Urinary bladder (tissue), 4 donors: Measurements from ENCODE around the gene CD59. TPM values are rescaled to one million over a fixed set of nuclear protein-coding genes. Genes with fewer than 3 reads are reported as not detected.
"Not testable (repeated sequence)": the region's sequence is repeated elsewhere in the genome, so short reads cannot be mapped to it uniquely, and the experiment has no call there.

Experiments
- DNase-seq: peaks from one replicate; pipeline ENCODE4 v3.0.0-alpha.2; 2015; ENCODE audit errors: extremely low spot score
- H3K27ac ChIP-seq: one replicate; pipeline ENCODE4 v1.5.1; 2013; ENCODE audit warnings: low read depth, mild to moderate bottlenecking, moderate library complexity
- H3K36me3 ChIP-seq: one replicate; pipeline ENCODE4 v1.6.1; 2013; ENCODE audit warnings: mild to moderate bottlenecking, moderate library complexity; ENCODE audit not compliant: insufficient read depth
- H3K4me1 ChIP-seq: one replicate; pipeline ENCODE4 v1.6.1; 2013; ENCODE audit warnings: mild to moderate bottlenecking, moderate library complexity; ENCODE audit not compliant: insufficient read depth
- H3K4me3 ChIP-seq: one replicate; pipeline ENCODE4 v1.5.1; 2013; ENCODE audit warnings: low read depth, low read length
- WGBS: extraction: QIAGEN DNeasy Blood & Tissue Kit; methylation state at CpG from one replicate; pipeline ENCODE4 v1.1.7; 2013; 5-methylcytosine and 5-hydroxymethylcytosine counted together
- polyA plus RNA-seq: library from polyadenylated mRNA; stranded (reverse); fragments of 200-250 nt; gene quantifications from one replicate; pipeline ENCODE4 v1.2.3, GENCODE V29; 2013
- total RNA-seq: library from RNA; depleted of rRNA; stranded (reverse); fragments of >200 nt; gene quantifications from one replicate; pipeline ENCODE4 v1.2.3, GENCODE V29; 2014
- donor health status: healthy with polysubstance abuse.
- donor health status: healthy.

CD59 gene
- total and polyA plus RNA-seq, 2 donors, result 143 to 464 TPM

DNA sequence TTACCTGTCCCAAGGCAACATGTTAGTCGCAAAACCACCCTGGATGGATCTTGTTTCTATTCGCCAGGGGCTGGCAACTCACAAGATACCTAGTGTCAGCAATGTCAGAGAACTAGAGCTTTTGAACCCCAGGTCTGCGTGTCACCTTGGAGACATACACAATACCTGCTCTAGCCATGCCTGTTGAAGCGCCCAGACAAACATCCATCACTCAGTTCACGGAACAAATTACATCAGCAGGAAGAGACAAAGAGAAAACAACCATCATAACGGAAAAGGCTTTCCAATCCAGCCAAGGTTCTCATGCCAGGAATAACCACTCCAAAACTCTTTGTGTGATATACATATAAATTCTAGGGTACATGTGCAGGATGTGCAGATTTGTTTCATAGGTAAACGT lies 2.2 kb downstream of the CD59 start:
- Histone ChIP-seq H3K36me3 (no peaks in the 10 kb centered on the region), H3K4me3 (peak overlapping the region; percentile 89), H3K4me1 (no peaks in the 10 kb centered on the region), H3K27ac (no peak overlapping the region)
- DNase-seq, result no peak
- 70% methylated on average over 7 of the region's 7 CpGs for WGBS

DNA sequence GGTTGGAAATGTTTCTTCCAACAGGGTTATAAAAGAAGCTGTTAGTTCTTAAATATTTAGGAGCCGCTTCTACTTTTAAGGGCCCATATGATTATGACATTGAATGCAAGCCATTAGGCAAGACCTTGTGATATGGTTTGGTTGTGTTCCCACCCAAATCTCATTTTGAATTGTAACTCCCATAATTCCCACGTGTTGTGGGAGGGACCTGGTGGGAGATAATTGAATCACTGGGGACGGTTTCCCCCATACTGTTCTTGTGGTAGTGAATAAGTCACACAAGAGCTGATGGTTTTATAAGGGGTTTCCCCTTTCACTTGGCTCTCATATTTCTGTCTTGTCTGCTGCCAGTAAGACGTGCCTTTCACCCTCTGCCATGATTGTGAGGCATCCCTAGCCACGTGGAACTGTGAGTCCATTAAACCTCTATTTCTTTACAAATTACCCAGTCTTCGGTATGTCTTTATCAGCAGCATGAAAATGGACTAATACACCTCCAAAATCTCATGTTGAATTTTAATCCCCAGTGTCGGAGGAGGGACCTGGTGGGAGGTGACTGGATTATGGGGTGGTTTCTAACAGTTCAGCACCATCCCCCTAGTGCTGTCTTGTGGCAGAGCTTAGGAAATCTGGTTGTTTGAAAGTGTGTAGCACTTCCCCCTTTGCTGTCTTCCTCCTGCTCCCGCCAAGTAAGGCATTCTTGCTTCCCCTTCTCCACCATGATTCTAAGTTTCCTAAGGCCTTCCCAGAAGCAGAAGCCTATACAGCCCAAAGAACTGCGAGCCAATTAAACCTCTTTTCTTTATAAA lies 4.3 kb downstream of the CD59 start:
- no peak overlapping the region for H3K4me3 ChIP-seq
- no peaks in the 10 kb centered on the region for H3K36me3 ChIP-seq
- no peak overlapping the region for H3K27ac ChIP-seq
- DNase-seq, result no peak
- WGBS, result 70% methylated on average over 9 of the region's 9 CpGs
- no peaks in the 10 kb centered on the region for H3K4me1 ChIP-seq

DNA sequence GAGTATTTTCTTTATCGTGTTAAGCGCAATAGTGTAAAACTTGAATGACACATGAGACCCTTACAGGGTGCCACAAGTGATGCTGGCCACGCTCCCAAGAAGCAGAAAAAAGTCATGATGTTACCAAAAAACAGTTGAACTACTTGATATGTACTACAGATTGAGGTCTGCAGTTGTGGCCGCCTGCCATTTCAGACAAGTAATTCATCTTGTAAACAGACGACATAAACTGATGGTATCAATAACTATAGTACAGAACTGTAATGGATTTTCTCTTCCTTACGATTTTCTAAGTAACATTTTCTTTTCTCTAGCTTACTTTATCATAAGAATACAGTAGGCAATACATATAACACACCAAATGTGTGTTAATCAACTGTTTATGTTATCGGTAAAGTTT lies 5.5 kb downstream of the CD59 start:
- DNase-seq, result no peak
- Histone ChIP-seq H3K4me3 (no peak overlapping the region), H3K36me3 (no peaks in the 10 kb centered on the region), H3K4me1 (no peaks in the 10 kb centered on the region), H3K27ac (no peak overlapping the region)
- WGBS, result 72% methylated on average over 7 of the region's 7 CpGs

DNA sequence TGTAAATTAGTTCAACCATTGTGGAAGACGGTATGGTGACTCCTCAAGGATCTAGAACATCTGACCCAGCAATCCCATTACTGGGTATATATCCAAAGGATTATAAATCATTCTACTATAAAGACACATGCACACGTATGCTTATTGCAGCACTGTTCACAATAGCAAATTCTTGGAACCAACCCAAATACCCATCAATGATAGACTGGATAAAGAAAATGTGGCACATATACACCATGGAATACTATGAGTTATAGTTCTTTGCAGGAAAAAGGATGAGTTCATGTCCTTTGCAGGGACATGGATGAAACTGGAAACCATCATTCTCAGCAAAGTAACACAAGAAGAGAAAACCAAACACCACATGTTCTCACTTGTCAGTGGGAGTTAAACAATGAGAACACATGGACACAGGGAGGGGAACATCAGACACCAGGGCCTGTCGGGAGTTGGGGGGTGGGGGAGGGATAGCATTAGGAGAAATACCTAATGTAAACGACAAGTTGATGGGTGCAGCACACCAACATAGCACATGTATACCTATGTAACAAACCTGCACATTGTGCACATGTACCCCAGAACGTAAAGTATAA lies 7.1 kb downstream of the CD59 start:
- H3K36me3 ChIP-seq, H3K4me3 ChIP-seq, H3K27ac ChIP-seq, DNase-seq, H3K4me1 ChIP-seq: not testable (repeated sequence)
- 65% methylated on average over 5 of the region's 5 CpGs for WGBS

DNA sequence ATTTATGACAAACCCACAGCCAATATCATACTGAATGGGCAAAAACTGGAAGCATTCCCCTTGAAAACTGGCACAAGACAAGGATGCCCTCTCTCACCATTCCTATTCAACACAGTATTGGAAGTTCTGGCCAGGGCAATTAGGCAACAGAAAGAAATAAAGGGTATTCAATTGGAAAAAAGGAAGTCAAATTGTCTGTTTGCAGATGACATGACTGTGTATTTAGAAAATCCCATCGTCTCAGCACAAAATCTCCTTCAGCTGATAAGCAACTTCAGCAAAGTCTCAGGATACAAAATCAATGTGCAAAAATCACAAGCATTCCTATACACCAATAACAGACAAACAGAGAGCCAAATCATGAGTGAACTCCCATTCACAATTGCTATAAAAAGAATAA lies 8.7 kb downstream of the CD59 start:
- not testable (repeated sequence) for H3K4me1 ChIP-seq
- WGBS, result 28% methylated on average over 1 of the region's 1 CpG

DNA sequence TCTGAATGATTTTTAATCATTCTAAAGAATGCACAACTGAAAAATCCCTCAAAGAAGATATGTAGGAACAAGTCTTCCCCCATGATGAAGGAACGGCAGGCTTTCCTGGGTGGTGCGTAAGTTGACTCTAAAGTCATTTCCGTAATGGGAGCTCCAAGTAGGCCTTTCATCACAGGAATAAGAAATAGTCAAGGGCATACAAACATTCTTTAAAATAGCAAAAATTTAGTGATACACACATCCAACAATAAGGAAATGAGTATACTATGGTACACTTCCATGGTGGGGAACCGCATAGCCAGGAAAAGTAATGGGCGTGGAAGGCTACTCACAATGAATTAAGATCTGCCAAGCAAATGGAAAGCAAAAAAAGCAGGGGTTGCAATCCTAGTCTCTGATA lies 10.7 kb downstream of the CD59 start:
- Histone ChIP-seq H3K36me3 (no peaks in the 10 kb centered on the region), H3K4me1 (peaks cover 6% of the 10 kb centered on the region), H3K27ac (no peak overlapping the region), H3K4me3 (no peak overlapping the region)
- no peak for DNase-seq
- 83% methylated on average over 5 of the region's 5 CpGs for WGBS

More for the DNA sequence above, 8.7 kb downstream of the CD59 start:
- H3K4me3 ChIP-seq, H3K27ac ChIP-seq, H3K36me3 ChIP-seq, DNase-seq: not testable (repeated sequence)

DNA sequence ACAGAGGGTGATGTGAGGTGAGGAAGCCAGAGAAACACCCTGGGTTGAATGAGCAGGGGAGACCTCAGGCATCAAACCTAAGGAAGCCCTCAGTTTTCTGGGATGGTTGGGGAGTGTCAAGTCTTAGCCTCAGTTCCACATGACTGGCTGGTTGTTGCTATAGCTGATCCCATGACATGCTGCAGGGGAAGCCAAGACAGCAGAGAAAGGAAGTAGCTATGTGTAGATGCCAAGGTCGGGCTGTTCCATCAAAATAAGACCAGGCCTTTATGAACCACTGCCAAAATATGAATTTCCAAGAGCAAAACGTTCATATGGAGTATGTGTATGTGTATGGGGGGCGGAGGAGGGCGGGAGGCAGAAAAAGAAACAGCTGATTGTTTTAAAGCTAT lies 11.6 kb downstream of the CD59 start:
- DNase-seq, result no peak
- H3K27ac ChIP-seq, result peak overlapping the region; percentile 11
- WGBS, result 43% methylated on average over 4 of the region's 4 CpGs
- H3K4me1 ChIP-seq, result peaks cover 6% of the 10 kb centered on the region
- H3K4me3 ChIP-seq, result no peak overlapping the region
- H3K36me3 ChIP-seq, result no peaks in the 10 kb centered on the region

DNA sequence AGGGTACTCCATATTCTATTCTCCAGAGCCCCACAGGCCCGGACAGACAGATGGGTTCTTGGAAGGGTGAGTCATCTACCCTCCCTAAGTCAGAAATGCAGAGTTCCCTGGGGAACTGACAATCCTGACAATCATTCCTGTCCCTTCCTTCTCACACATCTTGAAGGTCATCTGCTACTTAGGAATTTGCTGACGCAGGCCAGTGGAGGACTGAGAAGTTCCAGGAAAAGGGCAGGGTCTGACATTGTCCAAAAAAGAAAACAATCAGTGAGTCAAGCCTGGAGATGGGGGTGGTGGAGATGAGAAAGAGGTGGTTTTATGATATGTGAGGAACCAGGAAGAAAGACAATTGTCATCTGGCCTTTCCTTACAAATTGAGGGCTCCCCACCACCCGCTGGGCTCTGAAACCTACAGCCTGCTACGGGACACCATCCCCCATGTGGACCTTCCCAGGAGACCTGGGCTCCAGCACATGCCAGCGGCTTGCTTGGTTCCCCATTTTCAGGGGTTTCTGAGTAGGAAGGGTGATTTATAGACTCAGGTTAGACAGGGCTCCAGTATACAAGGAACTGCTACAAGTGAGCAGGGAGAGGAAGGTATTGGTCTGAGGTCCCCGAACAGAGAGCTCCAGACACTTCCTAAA lies 12.9 kb downstream of the CD59 start:
- 72% methylated on average over 6 of the region's 6 CpGs for WGBS
- Histone ChIP-seq H3K4me3 (no peak overlapping the region), H3K4me1 (peaks cover 6% of the 10 kb centered on the region), H3K27ac (peak overlapping the region; percentile 12), H3K36me3 (no peaks in the 10 kb centered on the region)
- DNase-seq, result no peak

DNA sequence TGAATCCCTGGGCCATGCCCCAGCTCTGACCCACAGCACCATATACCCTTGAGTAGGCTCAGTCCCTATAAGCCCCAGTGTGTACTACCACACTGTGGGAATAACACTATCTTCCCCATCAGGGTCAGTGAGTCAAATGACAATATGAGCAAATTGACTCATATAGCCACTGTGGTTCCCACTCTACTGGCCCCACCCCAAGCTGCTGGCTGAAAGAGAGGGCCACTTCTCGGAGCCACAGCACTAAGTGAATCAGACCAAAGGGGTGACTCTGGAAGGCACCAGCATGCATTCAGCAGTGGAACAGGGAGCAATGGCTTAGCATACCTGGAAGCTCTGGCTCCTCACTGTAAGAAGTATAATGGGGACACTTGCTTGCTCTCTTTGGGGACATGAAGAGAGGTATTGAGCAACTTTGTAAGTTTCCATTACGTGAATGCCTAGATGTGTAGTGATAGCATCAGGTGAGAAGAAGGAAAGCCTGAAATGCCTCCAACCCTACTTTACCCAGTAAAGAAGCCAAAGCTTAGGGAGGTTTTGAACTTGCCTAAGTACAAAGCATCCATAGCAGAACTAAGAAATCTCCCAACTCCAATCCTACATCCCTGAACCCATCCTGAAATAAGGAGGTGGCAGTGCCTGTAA lies 13.5 kb downstream of the CD59 start:
- Histone ChIP-seq H3K4me3 (no peak overlapping the region), H3K4me1 (peaks cover 6% of the 10 kb centered on the region), H3K27ac (peak overlapping the region; percentile 12), H3K36me3 (no peaks in the 10 kb centered on the region)
- no peak for DNase-seq
- WGBS, result 80% methylated on average over 2 of the region's 2 CpGs

DNA sequence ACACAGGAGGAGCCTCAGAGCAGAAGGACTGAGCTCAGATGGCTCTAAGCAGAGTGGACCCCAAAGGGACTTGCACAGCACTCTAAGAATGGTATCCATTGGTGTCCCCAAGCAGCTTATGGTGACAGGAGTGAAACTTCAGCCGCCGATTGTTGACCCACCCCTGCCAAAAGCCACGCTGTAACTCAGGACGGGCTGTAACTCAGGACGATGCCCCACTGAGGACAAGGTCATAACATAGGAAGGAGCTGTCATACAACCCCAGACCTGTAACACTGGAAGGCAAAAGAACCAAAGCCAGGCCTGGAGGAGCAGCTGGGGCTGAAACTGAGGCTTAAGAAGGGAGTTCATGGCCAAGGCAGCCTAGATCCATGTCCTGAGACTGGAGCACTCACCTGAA lies 14.2 kb downstream of the CD59 start:
- H3K4me3 ChIP-seq, result no peak overlapping the region
- peaks cover 6% of the 10 kb centered on the region for H3K4me1 ChIP-seq
- H3K27ac ChIP-seq, result no peak overlapping the region
- no peak for DNase-seq
- no peaks in the 10 kb centered on the region for H3K36me3 ChIP-seq
- 85% methylated on average over 5 of the region's 5 CpGs for WGBS

DNA sequence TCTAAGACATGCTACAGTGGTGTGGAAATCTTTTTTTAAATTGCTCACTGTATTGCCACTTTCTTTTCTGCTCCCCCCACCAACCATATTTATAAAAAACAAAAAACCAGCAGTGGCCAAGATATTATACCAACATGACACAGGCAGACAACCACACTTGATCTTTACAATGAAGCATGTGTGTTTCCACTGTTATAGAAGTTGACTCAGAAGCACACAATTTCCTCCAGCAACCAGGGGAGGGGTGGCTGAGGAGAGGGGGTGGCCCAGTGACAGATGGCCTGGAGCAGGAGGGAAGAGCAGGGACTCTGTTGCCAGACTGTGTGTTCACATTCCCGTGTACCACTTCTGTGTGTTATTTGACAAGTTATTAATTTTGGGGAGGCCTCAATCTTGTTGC lies 14.8 kb downstream of the CD59 start:
- Histone ChIP-seq H3K4me3 (no peak overlapping the region), H3K36me3 (no peaks in the 10 kb centered on the region), H3K4me1 (peaks cover 6% of the 10 kb centered on the region), H3K27ac (no peak overlapping the region)
- no peak for DNase-seq
- 15% methylated on average over 1 of the region's 1 CpG for WGBS

DNA sequence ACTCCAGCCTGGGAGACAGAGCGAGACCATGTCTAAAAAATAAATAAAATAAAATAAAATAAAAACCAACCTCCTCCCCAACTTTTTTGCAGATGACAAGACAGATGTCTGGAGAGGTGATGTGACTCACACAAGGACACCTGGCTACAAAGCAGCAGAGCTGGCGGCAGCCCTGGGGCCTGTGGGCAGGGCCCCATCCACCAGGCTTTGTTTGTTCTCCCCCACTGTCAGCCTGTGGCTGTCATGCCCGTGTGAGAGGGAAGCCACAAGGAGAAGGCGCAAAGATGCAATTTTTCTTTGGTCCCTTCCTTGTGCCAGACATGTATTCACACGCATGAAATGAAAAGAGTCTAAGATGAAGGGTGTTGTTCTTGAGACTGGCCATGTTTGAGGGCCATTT lies 16.6 kb downstream of the CD59 start:
- no peak for DNase-seq
- WGBS, result 86% methylated on average over 5 of the region's 5 CpGs
- Histone ChIP-seq H3K36me3 (no peaks in the 10 kb centered on the region), H3K4me1 (peaks cover 6% of the 10 kb centered on the region), H3K4me3 (no peak overlapping the region), H3K27ac (no peak overlapping the region)

DNA sequence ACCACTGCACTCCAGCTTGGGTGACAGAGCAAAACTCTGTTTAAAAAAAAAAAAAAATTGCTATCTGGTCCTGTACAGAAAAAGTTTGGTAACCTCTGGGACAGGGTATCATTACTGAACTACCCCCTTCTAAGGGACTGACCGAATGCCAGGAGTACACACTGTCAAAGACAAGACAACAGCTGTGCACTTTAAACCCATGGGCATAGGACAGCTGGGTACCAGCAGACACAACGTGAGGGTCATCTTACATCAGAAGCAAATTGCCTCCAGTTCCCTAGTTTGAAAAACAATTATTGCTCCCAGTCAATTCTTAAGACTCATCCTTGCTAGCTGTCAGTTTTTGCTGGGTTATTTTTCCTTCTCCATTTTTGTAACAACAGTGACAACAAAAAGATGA lies 17.8 kb downstream of the CD59 start:
- no peak for DNase-seq
- no peaks in the 10 kb centered on the region for H3K36me3 ChIP-seq
- no peak overlapping the region for H3K4me3 ChIP-seq
- H3K4me1 ChIP-seq, result peaks cover 5% of the 10 kb centered on the region
- 83% methylated on average over 2 of the region's 2 CpGs for WGBS
- H3K27ac ChIP-seq, result no peak overlapping the region

DNA sequence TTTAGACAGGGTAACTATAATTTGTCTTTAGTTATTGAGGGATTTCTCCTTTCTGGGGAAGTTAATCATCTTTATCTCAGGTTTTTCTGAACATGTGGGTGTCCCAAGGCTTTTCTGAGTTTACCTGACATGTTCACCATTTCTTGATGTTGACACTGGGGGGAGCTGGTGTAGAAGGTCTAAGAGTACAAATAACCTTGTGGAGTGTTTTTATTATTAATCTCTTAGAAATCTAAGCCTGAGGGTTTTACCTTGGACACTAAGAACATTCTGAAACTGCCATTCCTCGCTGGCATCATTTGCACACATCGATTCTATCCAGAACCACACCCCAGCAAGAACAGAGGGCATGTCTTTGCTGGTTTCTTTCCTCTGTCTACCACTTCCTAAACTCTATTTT lies 20.0 kb downstream of the CD59 start:
- DNase-seq, result no peak
- Histone ChIP-seq H3K4me1 (no peaks in the 10 kb centered on the region), H3K27ac (no peak overlapping the region), H3K36me3 (no peaks in the 10 kb centered on the region), H3K4me3 (no peak overlapping the region)
- WGBS, result 82% methylated on average over 2 of the region's 2 CpGs
